CD4-positive, alpha-beta T cell (primary cell): ENCODE measurements around the gene RHOV. TPM values are rescaled to one million over a fixed set of nuclear protein-coding genes. Genes with fewer than 3 reads are reported as not detected.

Experiments used
- ATAC-seq: fragments of 200-7000 bp; cut with Tn5 transposase; one replicate; pipeline ENCODE4 v1.10.0; 2022; ENCODE audit warnings: mild to moderate bottlenecking; ENCODE audit not compliant: poor library complexity
- CTCF ChIA-PET: fragments of 350-600 bp; sonication (Branson Sonifier 250); formaldehyde crosslinking; loops from one replicate; lab custom pipeline; 2021; ENCODE audit warnings: antibody characterized with exemption, inconsistent platforms; lab: Charles Lee
- POLR2A ChIA-PET: fragments of 350-600 bp; sonication (Branson Sonifier 250); formaldehyde crosslinking; loops from one replicate; lab custom pipeline; 2021; ENCODE audit warnings: antibody characterized with exemption, inconsistent platforms; lab: Charles Lee
- DNase-seq, 14 experiments: peaks; one replicate each; pipeline ENCODE4 v3.0.0-alpha.2; 2013 to 2020; ENCODE audit warnings: mixed read lengths in 2 of 14
- H3K27ac ChIP-seq, 2 donors: one replicate each; pipeline versions ENCODE4 v1.5.1 to v1.7.0; 2013; ENCODE audit warnings: low read length in 2 of 2, low read depth in 1 of 2, mild to moderate bottlenecking in 1 of 2
- H3K27me3 ChIP-seq, 2 experiments: 1 replicate in 1 of 2; 2 replicates in 1 of 2; pipeline versions ENCODE4 v1.6.1 to v1.7.0; 2013; ENCODE audit warnings: low read length in 2 of 2, control low read depth in 1 of 2, mild to moderate bottlenecking in 1 of 2, moderate library complexity in 1 of 2; ENCODE audit not compliant: insufficient read depth in 2 of 2, control insufficient read depth in 1 of 2
- H3K36me3 ChIP-seq: one replicate; pipeline ENCODE4 v1.6.1; 2013; ENCODE audit warnings: low read length, control low read depth; ENCODE audit not compliant: insufficient read depth
- H3K4me1 ChIP-seq: one replicate; pipeline ENCODE4 v1.6.1; 2013; ENCODE audit warnings: low read length, control low read depth; ENCODE audit not compliant: insufficient read depth
- H3K4me3 ChIP-seq: one replicate; pipeline ENCODE4 v1.5.1; 2013; ENCODE audit warnings: mild to moderate bottlenecking, low read length, moderate library complexity
- H3K9me3 ChIP-seq, 2 experiments: 1 replicate in 1 of 2; 2 replicates in 1 of 2; pipeline versions ENCODE4 v1.6.1 to v1.7.0; 2013; ENCODE audit warnings: low read length in 2 of 2, mild to moderate bottlenecking in 2 of 2, control low read depth in 1 of 2, moderate library complexity in 1 of 2; ENCODE audit not compliant: control insufficient read depth in 1 of 2, insufficient read depth in 1 of 2
- H3K27ac Mint-ChIP-seq: one replicate; pipeline ENCODE4 v1.8.0; 2020; ENCODE audit warnings: mixed read lengths
- H3K27me3 Mint-ChIP-seq: one replicate; pipeline ENCODE4 v1.8.0; 2021; ENCODE audit warnings: mixed read lengths
- H3K36me3 Mint-ChIP-seq: one replicate; pipeline ENCODE4 v1.8.0; 2021; ENCODE audit warnings: low read depth, mixed read lengths
- H3K4me1 Mint-ChIP-seq: one replicate; pipeline ENCODE4 v1.8.0; 2021; ENCODE audit warnings: low read depth, mixed read lengths
- H3K4me3 Mint-ChIP-seq: one replicate; pipeline ENCODE4 v1.8.0; 2020; ENCODE audit warnings: mild to moderate bottlenecking, mixed read lengths
- H3K9me3 Mint-ChIP-seq: one replicate; pipeline ENCODE4 v1.8.0; 2020; ENCODE audit warnings: mixed read lengths
- intact Hi-C, 2 experiments: fragments of 100-400 bp; cut with DNase I in 1 of 2; cut with micrococcal nuclease in 1 of 2; formaldehyde crosslinking; loops; one replicate each; pipeline versions ENCODE4 v1.15.1 to v1.9.0; 2023 to 2025; cut with DNase I, micrococcal nuclease
- total RNA-seq, 174 experiments: library from RNA in 2 of 174; stranded (reverse) in 2 of 174; gene quantifications; one replicate each; pipeline ENCODE4 v1.2.3 and lab custom pipeline; 2021 to 2026
- TF ChIP-seq, protein P1 (sequence below): fragments of 200-600 bp; IDR thresholded peaks from one replicate; pipeline ENCODE4 v1.8.0; 2022; ENCODE audit warnings: antibody characterized with exemption, mild to moderate bottlenecking

RHOV gene
- total RNA-seq, 2 experiments from 2014 or later, result 0.36 TPM

- no peak overlapping the region for H3K27ac ChIP-seq
- H3K4me1 Mint-ChIP-seq, result peaks cover 37% of the 10 kb centered on the region
- peak overlapping the region; percentile 75 for H3K4me3 Mint-ChIP-seq
- TF ChIP-seq, protein P1, sequence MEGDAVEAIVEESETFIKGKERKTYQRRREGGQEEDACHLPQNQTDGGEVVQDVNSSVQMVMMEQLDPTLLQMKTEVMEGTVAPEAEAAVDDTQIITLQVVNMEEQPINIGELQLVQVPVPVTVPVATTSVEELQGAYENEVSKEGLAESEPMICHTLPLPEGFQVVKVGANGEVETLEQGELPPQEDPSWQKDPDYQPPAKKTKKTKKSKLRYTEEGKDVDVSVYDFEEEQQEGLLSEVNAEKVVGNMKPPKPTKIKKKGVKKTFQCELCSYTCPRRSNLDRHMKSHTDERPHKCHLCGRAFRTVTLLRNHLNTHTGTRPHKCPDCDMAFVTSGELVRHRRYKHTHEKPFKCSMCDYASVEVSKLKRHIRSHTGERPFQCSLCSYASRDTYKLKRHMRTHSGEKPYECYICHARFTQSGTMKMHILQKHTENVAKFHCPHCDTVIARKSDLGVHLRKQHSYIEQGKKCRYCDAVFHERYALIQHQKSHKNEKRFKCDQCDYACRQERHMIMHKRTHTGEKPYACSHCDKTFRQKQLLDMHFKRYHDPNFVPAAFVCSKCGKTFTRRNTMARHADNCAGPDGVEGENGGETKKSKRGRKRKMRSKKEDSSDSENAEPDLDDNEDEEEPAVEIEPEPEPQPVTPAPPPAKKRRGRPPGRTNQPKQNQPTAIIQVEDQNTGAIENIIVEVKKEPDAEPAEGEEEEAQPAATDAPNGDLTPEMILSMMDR, result no peak
- intact Hi-C loops, result loop anchor here (5.0 kb wide), 4 partner anchors 135 to 370 kb away; partner anchors contain the start of genes KNL1 (in 1 of the 2) and RMDN3 (in 1 of the 2)
- no peaks in the 10 kb centered on the region for H3K27me3 ChIP-seq
- DNase-seq (no peak), ATAC-seq (no peak)
- H3K4me1 ChIP-seq, result peaks cover 39% of the 10 kb centered on the region
- peak overlapping the region; percentile 93 for H3K27ac Mint-ChIP-seq
- H3K36me3 ChIP-seq, result peaks cover 3% of the 10 kb centered on the region
- H3K36me3 Mint-ChIP-seq, result peaks cover 25% of the 10 kb centered on the region
- no peaks in the 10 kb centered on the region for H3K9me3 Mint-ChIP-seq
- H3K27me3 Mint-ChIP-seq, result no peaks in the 10 kb centered on the region
- no peaks in the 10 kb centered on the region for H3K9me3 ChIP-seq
- ChIA-PET CTCF (interaction anchor here (1.1 to 5.8 kb wide), 3 partner anchors 11 to 34 kb away, joined by 4 to 54 read pairs (median 8); partner anchors contain the start of gene RHOV), POLR2A (interaction anchor here (1.7 kb wide), 1 partner anchor 33 kb away, joined by 4 read pairs; no protein-coding TSS in a partner anchor)
- H3K4me3 ChIP-seq, result no peak overlapping the region
Measured at GRCh38 chr15:40892447-40893012, 18.5 kb upstream of the RHOV start.

GRCh38 chr15:40891810-40892446, 17.9 kb upstream of the RHOV start:
- ATAC-seq, result no peak
- H3K4me1 Mint-ChIP-seq, result peaks cover 33% of the 10 kb centered on the region

GRCh38 chr15:40891138-40891537, 17.1 kb upstream of the RHOV start:
- no peaks in the 10 kb centered on the region for H3K27me3 ChIP-seq
- no peak overlapping the region for H3K27ac Mint-ChIP-seq
- H3K4me3 Mint-ChIP-seq, result peak overlapping the region; percentile 11
- ChIA-PET CTCF (interaction anchor here (1.1 to 5.8 kb wide), 2 partner anchors 18 to 33 kb away, joined by 4 to 54 read pairs; partner anchors contain the start of gene RHOV), POLR2A (no interaction called here)
- peaks cover 32% of the 10 kb centered on the region for H3K4me1 Mint-ChIP-seq
- H3K36me3 ChIP-seq, result no peaks in the 10 kb centered on the region
- no peaks in the 10 kb centered on the region for H3K9me3 ChIP-seq
- intact Hi-C loops, result loop anchor here (5.0 kb wide), 4 partner anchors 134 to 369 kb away; partner anchors contain the start of genes KNL1 (in 1 of the 2) and RMDN3 (in 1 of the 2)
- H3K36me3 Mint-ChIP-seq, result peaks cover 15% of the 10 kb centered on the region
- peaks cover 35% of the 10 kb centered on the region for H3K4me1 ChIP-seq
- H3K4me3 ChIP-seq, result no peak overlapping the region
- TF ChIP-seq, protein P1, result no peak
- H3K9me3 Mint-ChIP-seq, result no peaks in the 10 kb centered on the region
- DNase-seq (no peak), ATAC-seq (no peak)
- no peak overlapping the region for H3K27ac ChIP-seq
- H3K27me3 Mint-ChIP-seq, result no peaks in the 10 kb centered on the region

More at GRCh38 chr15:40891810-40892446, 17.9 kb upstream of the RHOV start:
- intact Hi-C loops, result loop anchor here (5.0 kb wide), 4 partner anchors 135 to 370 kb away; partner anchors contain the start of genes KNL1 (in 1 of the 2) and RMDN3 (in 1 of the 2)
- POLR2A ChIA-PET, result interaction anchor here (1.7 kb wide), 1 partner anchor 33 kb away, joined by 4 read pairs; no protein-coding TSS in a partner anchor
- Mint-ChIP-seq H3K27me3 (no peaks in the 10 kb centered on the region), H3K9me3 (no peaks in the 10 kb centered on the region), H3K27ac (peak overlapping the region; percentile 16), H3K4me3 (peak overlapping the region; percentile 75), H3K36me3 (peaks cover 19% of the 10 kb centered on the region)
- H3K27me3 ChIP-seq, result no peaks in the 10 kb centered on the region
- H3K27ac ChIP-seq, result no peak overlapping the region
- H3K4me3 ChIP-seq, result no peak overlapping the region
- no peaks in the 10 kb centered on the region for H3K9me3 ChIP-seq
- peaks cover 37% of the 10 kb centered on the region for H3K4me1 ChIP-seq
- DNase-seq, result peak in 4 of 14 experiments; percentile 39 to 61 (median 50)
- H3K36me3 ChIP-seq, result peaks cover 3% of the 10 kb centered on the region
- CTCF ChIA-PET, result interaction anchor here (1.1 to 5.8 kb wide), 3 partner anchors 12 to 33 kb away, joined by 4 to 54 read pairs (median 8); partner anchors contain the start of gene RHOV
- TF ChIP-seq, protein P1, result peak; percentile 39
